Uterus (tissue), 2 donors: ENCODE measurements around the gene ADD2.

Source experiments
- CTCF ChIP-seq, 4 experiments: fragments of 200-600 bp in 2 of 4; fragments of 450-650 bp in 2 of 4; sonication (generic) in 2 of 4; IDR thresholded peaks; one replicate each; pipeline ENCODE4 v1.5.1; 2016 to 2019; ENCODE audit warnings: antibody characterized with exemption in 4 of 4, mild to moderate bottlenecking in 2 of 4, moderate library complexity in 1 of 4
- POLR2A ChIP-seq, 2 donors: fragments of 450-650 bp; IDR thresholded peaks; one replicate each; pipeline ENCODE4 v1.6.1; 2016; ENCODE audit warnings: antibody characterized with exemption in 2 of 2, mild to moderate bottlenecking in 1 of 2, moderate library complexity in 1 of 2

- TF ChIP-seq POLR2A (IDR thresholded peaks at IDR 0.05), result no peak
- TF ChIP-seq CTCF (IDR thresholded peaks at IDR 0.05), result no peak
These were observed 56.8 kb downstream of the ADD2 start for GRCh38 chr2:70711191-70711590.
